NCI-H2107 treated with DMSO at 0.1 percent for 48 hours (cell line): ENCODE data around the gene FBLN2.
"Not testable (repeated sequence)": the region's sequence is repeated elsewhere in the genome, so short reads cannot be mapped to it uniquely, and the experiment has no call there.

Source experiments
- DNase-seq: peaks from one replicate; lab custom pipeline; 2025; ENCODE audit not compliant: unreplicated experiment; lab: John Stamatoyannopoulos, UW

The FBLN2 gene

DNA sequence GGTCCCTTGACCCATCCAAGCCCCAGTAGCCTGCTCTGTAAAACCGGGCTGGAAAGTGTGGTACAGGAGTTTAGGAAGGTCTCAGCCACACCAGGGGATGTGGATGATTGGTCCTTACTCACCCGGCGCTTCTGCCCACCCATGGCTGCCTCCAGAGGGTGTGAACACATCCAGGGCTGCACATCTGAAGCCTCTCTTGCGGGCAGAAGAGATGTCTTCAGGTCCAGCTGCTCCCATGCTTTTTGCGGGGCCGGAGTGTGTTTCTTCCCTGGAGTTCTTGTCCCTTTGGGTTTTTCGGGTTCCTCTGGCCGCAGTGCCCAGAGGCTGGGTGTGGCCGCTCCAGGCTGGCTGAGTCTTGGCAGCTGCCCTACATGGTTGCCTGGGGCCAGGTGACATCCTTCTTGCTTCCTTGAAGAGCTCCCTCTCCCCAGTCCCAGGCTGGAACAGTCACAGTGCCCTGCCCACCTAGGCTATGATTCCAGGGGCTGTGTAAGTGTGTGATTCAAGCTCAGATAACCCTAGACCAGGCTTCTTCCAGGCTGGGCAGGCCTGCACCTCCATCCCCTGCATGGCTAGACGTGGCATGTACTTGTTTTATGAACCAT, 34.9 kb upstream of the FBLN2 start:
- DNase-seq = no peak

DNA sequence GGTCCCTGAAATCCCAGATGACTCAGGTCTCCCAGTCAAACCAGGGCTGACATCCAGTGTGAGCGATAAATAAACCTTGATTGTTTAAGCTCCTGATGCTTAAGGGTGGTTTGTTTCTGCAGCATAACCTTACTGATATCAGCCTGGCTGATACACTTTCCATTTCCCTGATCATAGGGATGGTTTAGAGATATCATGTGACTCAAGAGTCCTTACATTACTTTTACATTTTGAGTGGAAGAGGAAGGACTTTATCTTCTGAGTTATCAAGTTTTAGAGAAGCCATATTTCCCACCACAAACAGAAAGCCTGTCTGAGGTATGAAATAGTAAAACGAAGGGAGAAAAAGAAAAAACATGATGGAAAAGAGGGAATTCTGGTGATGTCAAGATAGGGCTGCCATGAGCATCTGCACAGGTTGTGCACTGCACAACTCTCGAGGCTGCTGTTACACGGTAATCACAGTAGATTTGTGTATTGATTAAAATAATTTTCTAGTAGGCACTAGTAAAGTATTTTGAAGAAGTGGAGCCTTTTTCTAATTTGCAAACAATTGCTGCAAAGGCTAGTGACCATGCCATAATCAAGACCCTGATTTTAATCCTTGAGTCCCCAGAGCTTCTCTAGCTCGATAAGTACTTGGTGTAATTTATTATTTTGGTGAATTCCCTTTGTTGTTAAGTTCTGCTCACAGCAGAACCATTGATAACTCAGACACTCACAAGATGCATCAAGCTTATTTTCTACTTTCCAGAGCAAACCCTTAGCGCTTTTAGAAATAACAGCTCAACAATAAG, 34.1 kb upstream of the FBLN2 start:
- DNase-seq = no peak

DNA sequence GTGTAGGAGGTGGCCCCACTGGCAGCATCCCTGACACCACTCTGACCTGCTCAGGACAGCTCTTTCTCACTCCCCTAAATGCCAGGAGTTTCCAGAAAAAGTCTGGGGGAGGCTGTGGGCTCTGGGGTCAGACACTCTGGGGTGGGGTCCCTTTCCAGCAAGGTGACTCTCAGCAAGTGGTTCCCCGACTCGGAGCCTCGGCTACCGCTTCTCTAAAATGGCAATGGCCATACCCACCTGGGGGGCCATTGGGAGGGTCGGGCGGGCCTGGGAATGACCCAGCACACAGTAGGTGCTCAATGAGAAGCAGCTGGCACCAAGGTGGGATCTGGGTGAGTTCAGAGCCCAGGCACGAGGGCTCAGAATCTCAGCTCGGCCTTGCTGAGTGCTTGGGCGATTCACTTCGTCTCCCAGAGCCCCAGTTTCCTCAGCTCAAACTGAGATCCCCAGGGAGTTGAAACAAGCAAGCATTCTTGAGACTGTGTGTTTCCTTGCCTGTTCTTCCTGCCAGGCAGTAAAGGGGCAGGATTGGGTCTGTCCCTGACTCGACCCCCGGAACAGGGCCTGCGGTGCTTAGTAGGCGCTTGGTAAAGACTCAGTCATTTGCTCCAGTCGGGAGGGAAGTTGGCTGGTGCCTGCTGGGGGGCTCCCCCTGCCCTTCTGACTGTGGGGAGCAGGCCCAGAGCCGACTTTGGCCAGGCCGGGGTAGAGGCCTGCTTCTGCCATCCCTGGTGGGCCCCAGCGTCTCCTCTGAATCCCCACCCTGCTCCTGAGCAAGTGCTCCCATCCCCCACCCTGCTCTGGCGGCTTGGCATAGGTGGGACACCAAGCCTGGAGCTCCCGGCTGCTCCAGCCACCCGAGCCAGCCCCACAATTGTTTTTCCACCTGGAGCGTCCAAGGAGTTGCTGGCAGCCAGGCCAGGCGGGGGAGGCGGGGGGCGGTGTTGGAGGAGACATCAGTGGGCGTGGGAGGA, 32.9 kb upstream of the FBLN2 start:
- no peak for DNase-seq

DNA sequence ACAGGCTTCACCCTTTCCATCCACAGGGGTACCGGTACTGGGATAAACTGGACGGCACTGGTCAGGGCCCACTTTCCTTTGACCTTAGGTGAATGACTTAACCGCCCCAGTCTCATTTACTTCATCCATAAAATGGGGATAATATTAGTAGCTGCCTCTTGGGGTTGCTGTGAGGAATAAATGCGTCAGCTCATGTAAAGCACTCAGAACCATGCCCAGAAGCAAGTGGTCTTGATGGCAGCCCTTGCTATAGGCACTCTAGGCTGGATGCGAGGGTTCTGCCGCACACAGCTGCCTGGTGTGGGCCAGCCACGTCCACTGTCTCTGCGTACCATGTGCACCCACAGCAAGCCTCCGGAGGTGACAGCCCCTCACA, 32.2 kb upstream of the FBLN2 start:
- no peak for DNase-seq

- DNase-seq = no peak
Observed at GRCh38 chr3:13517253-13517977, 31.5 kb upstream of the FBLN2 start.

DNA sequence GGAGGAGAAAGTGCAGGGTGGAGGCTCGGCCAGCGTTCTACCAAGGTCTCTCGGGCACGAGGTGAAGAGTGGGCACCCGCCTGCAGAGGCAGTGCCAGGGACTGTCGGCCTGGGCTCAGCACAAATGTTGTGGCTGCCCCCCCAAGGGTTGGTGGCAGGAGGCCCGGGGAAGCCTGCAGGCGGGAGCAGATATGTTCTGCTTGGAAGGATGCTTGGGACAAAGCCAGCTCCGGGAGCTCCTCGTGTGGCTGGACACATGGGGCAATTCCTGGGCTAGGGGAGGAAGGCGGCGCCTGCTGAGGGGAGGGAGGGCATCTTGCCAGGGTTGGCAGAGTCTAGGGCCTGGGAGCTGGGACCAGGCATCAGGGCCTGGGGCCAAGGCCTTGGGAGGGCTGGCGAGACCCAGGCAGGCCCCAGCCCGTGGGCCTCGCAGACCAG, 30.4 kb upstream of the FBLN2 start:
- DNase-seq = no peak

GRCh38 chr3:13519006-13519791, 29.7 kb upstream of the FBLN2 start:
- no peak for DNase-seq

GRCh38 chr3:13520326-13520880, 28.5 kb upstream of the FBLN2 start:
- no peak for DNase-seq

GRCh38 chr3:13521309-13521708, 27.6 kb upstream of the FBLN2 start:
- DNase-seq = no peak

DNA sequence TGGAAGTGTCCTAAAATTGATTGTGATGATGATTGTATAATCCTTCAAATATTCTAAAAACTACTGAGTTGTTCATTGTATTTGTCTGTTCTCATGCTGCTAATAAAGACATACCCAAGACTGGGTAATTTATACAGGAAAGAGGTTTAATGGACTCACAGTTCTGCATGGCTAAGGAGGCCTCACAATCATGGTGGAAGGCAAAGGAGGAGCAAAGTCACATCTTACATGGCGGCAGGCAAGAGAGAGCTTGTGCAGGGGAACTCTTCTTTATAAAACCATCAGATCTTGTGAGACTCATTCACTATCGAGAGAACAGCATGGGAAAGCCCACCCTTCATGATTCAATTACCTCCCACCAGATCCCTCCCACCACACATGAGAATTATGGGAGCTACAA, 27.2 kb upstream of the FBLN2 start:
- not testable (repeated sequence) for DNase-seq

DNA sequence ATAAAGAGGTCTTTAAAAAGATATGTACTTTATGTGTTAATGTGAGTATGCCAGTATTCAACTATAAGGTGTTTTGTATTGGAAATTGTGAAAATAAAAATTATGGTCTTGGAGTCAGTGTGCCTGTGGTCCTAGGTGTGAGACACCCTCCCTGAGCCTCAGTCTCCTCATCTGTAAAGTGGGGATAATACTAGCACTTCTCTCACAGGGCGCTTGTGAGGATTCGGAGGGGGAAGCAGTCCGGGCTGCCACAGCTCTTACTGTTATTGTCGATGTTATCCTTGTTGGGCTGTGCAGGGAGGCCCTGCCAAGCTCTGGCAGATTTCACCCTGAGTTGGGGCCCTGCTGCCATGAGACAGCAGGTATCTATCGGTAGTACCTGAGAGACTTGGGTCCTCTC, 26.7 kb upstream of the FBLN2 start:
- DNase-seq = no peak

DNA sequence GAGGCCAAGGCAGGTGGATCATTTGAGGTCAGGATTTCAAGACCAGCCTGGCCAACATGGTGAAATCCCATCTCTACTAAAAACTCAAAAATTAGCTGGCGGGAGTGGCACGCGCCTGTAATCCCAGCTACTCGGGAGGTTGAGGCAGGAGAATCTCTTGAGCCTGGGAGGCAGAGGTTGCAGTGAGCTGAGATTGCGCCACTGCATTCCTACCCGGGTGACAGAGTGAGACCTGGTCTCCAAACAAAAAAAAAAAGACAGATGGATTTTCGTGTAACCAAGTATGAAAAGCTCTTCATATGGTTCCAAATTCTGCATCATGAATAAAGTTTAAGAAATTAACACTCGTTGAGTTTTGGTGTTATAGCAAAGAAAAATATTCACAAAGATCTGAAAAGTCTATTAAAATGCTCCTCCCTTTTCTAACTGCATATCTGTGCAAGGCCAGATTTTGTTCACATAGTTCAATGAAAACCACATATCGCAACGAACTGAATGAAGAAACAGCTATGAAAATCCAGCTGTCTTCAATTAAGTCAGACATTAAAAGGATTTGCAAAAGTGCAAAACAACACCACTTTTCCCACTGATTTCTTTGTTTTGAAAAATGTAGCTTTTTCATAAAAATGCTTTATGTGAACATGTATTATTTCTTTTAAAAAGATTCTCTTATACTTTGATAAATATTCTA, 23.8 kb upstream of the FBLN2 start:
- no peak for DNase-seq

DNA sequence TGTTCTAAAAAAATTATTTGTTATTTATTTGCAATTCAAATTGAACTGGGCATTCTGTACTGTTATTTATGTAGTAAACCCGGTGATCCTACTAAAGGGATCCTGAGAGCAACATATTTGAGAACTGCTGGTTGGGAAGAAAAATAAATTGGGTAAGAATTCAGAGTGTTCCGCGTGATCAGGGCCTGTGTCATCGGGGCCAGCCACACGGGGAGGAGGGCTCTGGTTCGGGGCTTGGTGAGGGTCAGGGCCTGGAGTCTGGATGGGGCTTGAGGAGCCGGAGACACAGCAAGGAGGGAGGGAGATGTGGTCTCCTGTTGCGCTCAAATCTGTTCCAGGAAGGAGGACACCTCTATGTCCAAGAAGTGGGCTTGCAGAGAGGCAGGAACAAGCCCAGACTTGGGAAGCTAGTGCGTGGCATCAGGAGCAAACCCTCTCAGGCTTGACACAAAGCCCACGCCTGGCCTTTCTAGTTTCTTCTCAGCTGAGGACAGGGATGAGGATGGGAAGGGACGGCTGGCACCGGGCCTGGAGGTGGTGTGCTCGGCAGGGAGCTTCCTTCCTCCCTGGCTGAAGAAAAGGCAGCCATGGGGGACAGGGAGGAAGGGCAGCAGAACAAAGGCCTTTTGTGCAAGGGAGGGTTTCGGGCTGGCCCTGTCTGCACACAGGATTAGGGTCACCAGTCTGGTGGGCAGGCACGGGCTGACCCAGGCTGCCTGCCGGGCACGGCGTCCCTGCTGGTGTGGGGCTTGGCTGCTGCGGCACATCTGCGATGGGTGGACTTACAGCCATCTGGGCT, 22.9 kb upstream of the FBLN2 start:
- no peak for DNase-seq

DNA sequence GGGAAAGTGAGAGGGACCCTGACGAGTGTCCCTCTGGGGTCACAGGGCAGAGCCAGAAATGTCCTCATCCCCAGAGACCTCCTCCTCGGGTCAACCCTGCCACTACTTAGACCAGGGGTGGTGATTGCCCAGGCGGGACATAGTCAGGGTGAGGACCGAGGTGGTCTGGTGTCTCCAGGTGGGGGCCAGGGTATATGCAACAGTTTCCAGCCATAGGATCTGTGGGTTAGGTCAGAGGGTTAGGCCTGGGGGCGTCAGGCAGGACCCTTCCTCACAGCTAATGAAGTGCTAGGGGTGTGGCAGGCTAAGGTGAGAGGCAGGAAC, 22.3 kb upstream of the FBLN2 start:
- no peak for DNase-seq

- DNase-seq = no peak
Observed at GRCh38 chr3:13528217-13528867, 20.6 kb upstream of the FBLN2 start.

GRCh38 chr3:13529196-13530112, 19.5 kb upstream of the FBLN2 start:
- DNase-seq = no peak
